ENCODE results near the gene ZNF385B.

The ZNF385B gene

GRCh38 chr2:179812501-179812900, 48.9 kb downstream of the ZNF385B start:
- H3K27me3 ChIP-seq (ENCODE audit: insufficient read depth, low read length) = no peaks in the 10 kb centered on the region
- no peak overlapping the region for H2AFZ ChIP-seq (ENCODE audit: low read depth, low read length)
- no peak overlapping the region for H3K4me3 ChIP-seq (ENCODE audit: low read length)
- no peaks in the 10 kb centered on the region for H3K9me3 ChIP-seq (ENCODE audit: low read length)
- H3K36me3 ChIP-seq (ENCODE audit: insufficient read depth, low read length) = no peaks in the 10 kb centered on the region
- no peaks in the 10 kb centered on the region for H3K4me1 ChIP-seq (ENCODE audit: insufficient read depth, low read length)

GRCh38 chr2:179811042-179811441, 50.4 kb downstream of the ZNF385B start:
- Histone ChIP-seq H3K27me3 (ENCODE audit: insufficient read depth, low read length) (no peaks in the 10 kb centered on the region), H3K9me3 (ENCODE audit: low read length) (no peaks in the 10 kb centered on the region), H3K36me3 (ENCODE audit: insufficient read depth, low read length) (no peaks in the 10 kb centered on the region), H3K4me3 (ENCODE audit: low read length) (no peak overlapping the region), H2AFZ (ENCODE audit: low read depth, low read length) (no peak overlapping the region), H3K4me1 (ENCODE audit: insufficient read depth, low read length) (no peaks in the 10 kb centered on the region)

GRCh38 chr2:179809606-179810005, 51.8 kb downstream of the ZNF385B start:
- H3K27me3 ChIP-seq (ENCODE audit: insufficient read depth, low read length) = no peaks in the 10 kb centered on the region
- H3K36me3 ChIP-seq (ENCODE audit: insufficient read depth, low read length) = no peaks in the 10 kb centered on the region
- no peak overlapping the region for H3K4me3 ChIP-seq (ENCODE audit: low read length)
- no peaks in the 10 kb centered on the region for H3K9me3 ChIP-seq (ENCODE audit: low read length)
- H2AFZ ChIP-seq (ENCODE audit: low read depth, low read length) = no peak overlapping the region
- H3K4me1 ChIP-seq (ENCODE audit: insufficient read depth, low read length) = no peaks in the 10 kb centered on the region

GRCh38 chr2:179805001-179805400, 56.4 kb downstream of the ZNF385B start:
- Histone ChIP-seq H3K36me3 (ENCODE audit: insufficient read depth, low read length) (no peaks in the 10 kb centered on the region), H3K4me3 (ENCODE audit: low read length) (no peak overlapping the region), H3K4me1 (ENCODE audit: insufficient read depth, low read length) (no peaks in the 10 kb centered on the region), H2AFZ (ENCODE audit: low read depth, low read length) (no peak overlapping the region), H3K27me3 (ENCODE audit: insufficient read depth, low read length) (no peaks in the 10 kb centered on the region), H3K9me3 (ENCODE audit: low read length) (no peaks in the 10 kb centered on the region)

- Histone ChIP-seq H3K4me3 (ENCODE audit: low read length) (no peak overlapping the region), H3K36me3 (ENCODE audit: insufficient read depth, low read length) (no peaks in the 10 kb centered on the region), H3K9me3 (ENCODE audit: low read length) (no peaks in the 10 kb centered on the region), H2AFZ (ENCODE audit: low read depth, low read length) (no peak overlapping the region), H3K4me1 (ENCODE audit: insufficient read depth, low read length) (no peaks in the 10 kb centered on the region), H3K27me3 (ENCODE audit: insufficient read depth, low read length) (no peaks in the 10 kb centered on the region)
Observed at GRCh38 chr2:179804206-179804605, 57.2 kb downstream of the ZNF385B start.

- H2AFZ ChIP-seq (ENCODE audit: low read depth, low read length) = no peak overlapping the region
- H3K27me3 ChIP-seq (ENCODE audit: insufficient read depth, low read length) = no peaks in the 10 kb centered on the region
- no peaks in the 10 kb centered on the region for H3K9me3 ChIP-seq (ENCODE audit: low read length)
- H3K4me3 ChIP-seq (ENCODE audit: low read length) = no peak overlapping the region
- no peaks in the 10 kb centered on the region for H3K4me1 ChIP-seq (ENCODE audit: insufficient read depth, low read length)
- H3K36me3 ChIP-seq (ENCODE audit: insufficient read depth, low read length) = no peaks in the 10 kb centered on the region
Observed at GRCh38 chr2:179802051-179802882, 59.1 kb downstream of the ZNF385B start.

GRCh38 chr2:179800776-179801175, 60.6 kb downstream of the ZNF385B start:
- H3K4me1 ChIP-seq (ENCODE audit: insufficient read depth, low read length) = no peaks in the 10 kb centered on the region
- H3K27me3 ChIP-seq (ENCODE audit: insufficient read depth, low read length) = no peaks in the 10 kb centered on the region
- H3K4me3 ChIP-seq (ENCODE audit: low read length) = no peak overlapping the region
- H3K36me3 ChIP-seq (ENCODE audit: insufficient read depth, low read length) = no peaks in the 10 kb centered on the region
- no peak overlapping the region for H2AFZ ChIP-seq (ENCODE audit: low read depth, low read length)
- H3K9me3 ChIP-seq (ENCODE audit: low read length) = no peaks in the 10 kb centered on the region

- H3K4me1 ChIP-seq (ENCODE audit: insufficient read depth, low read length) = no peaks in the 10 kb centered on the region
- H3K27me3 ChIP-seq (ENCODE audit: insufficient read depth, low read length) = no peaks in the 10 kb centered on the region
- no peak overlapping the region for H2AFZ ChIP-seq (ENCODE audit: low read depth, low read length)
- H3K4me3 ChIP-seq (ENCODE audit: low read length) = no peak overlapping the region
- H3K36me3 ChIP-seq (ENCODE audit: insufficient read depth, low read length) = no peaks in the 10 kb centered on the region
- H3K9me3 ChIP-seq (ENCODE audit: low read length) = no peaks in the 10 kb centered on the region
Observed at GRCh38 chr2:179796213-179797007, 65.0 kb downstream of the ZNF385B start.

GRCh38 chr2:179793902-179794301, 67.5 kb downstream of the ZNF385B start:
- Histone ChIP-seq H3K4me3 (ENCODE audit: low read length) (no peak overlapping the region), H3K4me1 (ENCODE audit: insufficient read depth, low read length) (no peaks in the 10 kb centered on the region), H3K36me3 (ENCODE audit: insufficient read depth, low read length) (no peaks in the 10 kb centered on the region), H3K9me3 (ENCODE audit: low read length) (no peaks in the 10 kb centered on the region), H2AFZ (ENCODE audit: low read depth, low read length) (no peak overlapping the region), H3K27me3 (ENCODE audit: insufficient read depth, low read length) (no peaks in the 10 kb centered on the region)

- H3K4me1 ChIP-seq (ENCODE audit: insufficient read depth, low read length) = no peaks in the 10 kb centered on the region
- H3K9me3 ChIP-seq (ENCODE audit: low read length) = no peaks in the 10 kb centered on the region
- no peak overlapping the region for H2AFZ ChIP-seq (ENCODE audit: low read depth, low read length)
- H3K27me3 ChIP-seq (ENCODE audit: insufficient read depth, low read length) = no peaks in the 10 kb centered on the region
- H3K4me3 ChIP-seq (ENCODE audit: low read length) = no peak overlapping the region
- no peaks in the 10 kb centered on the region for H3K36me3 ChIP-seq (ENCODE audit: insufficient read depth, low read length)
Observed at GRCh38 chr2:179793238-179793637, 68.2 kb downstream of the ZNF385B start.

- Histone ChIP-seq H3K4me3 (ENCODE audit: low read length) (no peak overlapping the region), H3K36me3 (ENCODE audit: insufficient read depth, low read length) (no peaks in the 10 kb centered on the region), H3K9me3 (ENCODE audit: low read length) (no peaks in the 10 kb centered on the region), H3K4me1 (ENCODE audit: insufficient read depth, low read length) (no peaks in the 10 kb centered on the region), H2AFZ (ENCODE audit: low read depth, low read length) (no peak overlapping the region), H3K27me3 (ENCODE audit: insufficient read depth, low read length) (no peaks in the 10 kb centered on the region)
Observed at GRCh38 chr2:179790235-179791217, 70.9 kb downstream of the ZNF385B start.

- Histone ChIP-seq H3K4me3 (ENCODE audit: low read length) (no peak overlapping the region), H3K4me1 (ENCODE audit: insufficient read depth, low read length) (no peaks in the 10 kb centered on the region), H3K36me3 (ENCODE audit: insufficient read depth, low read length) (no peaks in the 10 kb centered on the region), H3K27me3 (ENCODE audit: insufficient read depth, low read length) (no peaks in the 10 kb centered on the region), H2AFZ (ENCODE audit: low read depth, low read length) (no peak overlapping the region), H3K9me3 (ENCODE audit: low read length) (no peaks in the 10 kb centered on the region)
Observed at GRCh38 chr2:179788104-179788503, 73.3 kb downstream of the ZNF385B start.

Data from neuron (in vitro differentiated cells).